ENCODE results near the gene PNPO. TPM values are rescaled to one million over a fixed set of nuclear protein-coding genes. Genes with fewer than 3 reads are reported as not detected.

The PNPO gene
- total and polyA plus RNA-seq, 2 of the 4 experiments (the other 2 are of a cell fraction): 13.9 to 34.1 TPM

DNA sequence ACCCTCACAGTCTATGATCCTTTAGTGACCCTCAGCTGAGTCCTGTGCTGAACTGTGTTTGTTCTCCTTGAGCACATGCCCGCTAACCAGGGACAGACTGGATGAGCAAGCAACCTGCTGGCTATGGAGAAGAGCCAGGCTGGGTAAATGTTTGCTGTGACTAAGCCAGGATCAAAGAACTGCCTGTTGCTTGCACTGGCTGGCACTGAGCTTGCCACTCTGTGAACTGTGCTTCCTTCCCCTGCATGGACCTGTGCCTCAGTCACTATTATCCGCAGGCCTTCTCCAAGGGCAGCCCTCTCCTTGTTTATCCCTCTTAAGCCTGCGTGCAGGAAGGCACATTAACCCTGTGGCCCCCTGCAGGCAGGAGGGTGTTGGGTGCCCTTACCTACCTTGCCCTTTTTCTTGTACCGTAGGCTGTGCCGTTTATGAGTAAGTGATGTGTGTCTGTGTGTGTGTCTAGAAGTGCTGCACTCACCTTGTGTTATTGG, 7.4 kb downstream of the PNPO start:
- WGBS, 2 experiments (ENCODE audit: extremely low coverage in 2 of 2, insufficient read length in 1 of 2): 20% methylated on average over 1 of the region's 5 CpGs; no CpG with 5 or more reads in 1 of the 2 experiments
- Histone ChIP-seq H4K20me1 (ENCODE audit: insufficient read depth, low read length) (peaks cover 2% of the 10 kb centered on the region; the same call in 1 of the 2 replicates), H4K5ac (ENCODE audit: low read depth, low read length) (no peak overlapping the region), H3K9me3 (ENCODE audit: control insufficient read depth, insufficient read depth, low read length) (no peaks in the 10 kb centered on the region), H3K9ac (ENCODE audit: low read depth, low read length) (no peak overlapping the region), H3K4me3 (ENCODE audit: insufficient read depth, low read depth, low read length) (no peak overlapping the region), H2BK15ac (ENCODE audit: low read depth, low read length) (no peak overlapping the region), H3K79me1 (ENCODE audit: low read depth in 1 of 2, low read length in 2 of 2) (peaks cover 0 to 5% of the 10 kb centered on the region in 2 experiments; a peak in 1 of 4 replicates), H2AFZ (replicated peaks; ENCODE audit: low read length, poor library complexity) (peak overlapping the region; percentile 98), H4K8ac (ENCODE audit: low read depth in 2 of 2, low read length in 2 of 2) (peak overlapping the region in 1 of 2 experiments; percentile 60; a peak in 2 of 4 replicates), H2BK120ac (ENCODE audit: low read depth, low read length) (no peak overlapping the region), H3K36me3 (ENCODE audit: control insufficient read depth, insufficient read depth, low read length) (peaks cover 2% of the 10 kb centered on the region), H3K18ac (ENCODE audit: low read depth, low read length) (no peak overlapping the region), H3K56ac (ENCODE audit: extremely low read depth, insufficient read depth, low read length) (no peak overlapping the region), H3K27ac (ENCODE audit: insufficient read depth, low read length) (no peak overlapping the region), H2AK5ac (ENCODE audit: low read depth, low read length) (peak overlapping the region; percentile 71; the same call in 1 of the 2 replicates), H3K14ac (replicated peaks; ENCODE audit: low read depth, low read length) (no peak overlapping the region), H3K4me2 (ENCODE audit: low read depth, low read length) (no peak overlapping the region), H2BK5ac (ENCODE audit: low read depth, low read length, poor library complexity, severe bottlenecking) (no peak overlapping the region), H2BK20ac (ENCODE audit: low read depth, low read length) (0 out of 2 replicates have a peak overlapping the region, but pooled peaks have one; percentile 35), H4K91ac (ENCODE audit: insufficient read depth, low read depth, low read length) (no peak overlapping the region), H2AK9ac (replicated peaks; ENCODE audit: low read depth, low read length, poor library complexity) (peak overlapping the region; percentile 79), H3K27me3 (ENCODE audit: control insufficient read depth, insufficient read depth, low read length) (no peaks in the 10 kb centered on the region), H3K4me1 (ENCODE audit: control insufficient read depth, insufficient read depth, low read length) (peaks cover 3% of the 10 kb centered on the region), H3K23ac (ENCODE audit: low read depth, low read length) (no peak overlapping the region), H3K9me1 (ENCODE audit: insufficient read depth, low read length) (no peaks in the 10 kb centered on the region), H3K4ac (ENCODE audit: low read depth, low read length) (0 out of 2 replicates have a peak overlapping the region, but pooled peaks have one; percentile 38)
- DNase-seq (no peak), ATAC-seq (ENCODE audit: low read depth) (peak; percentile 11)
- intact Hi-C loops (cut with micrococcal nuclease) (loop anchor here (1.0 to 5.0 kb wide), 3 partner anchors 22 to 106 kb away; partner anchors contain the start of gene SCRN2), dilution Hi-C loops (cut with HindIII; ENCODE audit: low sequenced_read_pairs, unreplicated experiment) (no loop called here), in situ Hi-C loops (cut with MboI; ENCODE audit: low sequenced_read_pairs) (no loop called here)
- BruUV-seq (replicated peaks): no TSS peak
- ChIA-PET POLR2A (ENCODE audit: unreplicated experiment) (no interaction called here), CTCF (interaction anchor here (1.0 to 3.3 kb wide), 3 partner anchors 19 to 69 kb away, joined by 3 to 23 read pairs (median 15); partner anchors contain the start of gene CDK5RAP3)
- TF ChIP-seq RFX5 (IDR thresholded peaks at IDR 0.05; ENCODE audit: low read depth, low read length): no peak
- TF ChIP-seq MAZ (IDR thresholded peaks at IDR 0.05; ENCODE audit: borderline replicate concordance, low read depth, low read length): no peak
- TF ChIP-seq CEBPB (IDR thresholded peaks at IDR 0.05; ENCODE audit: low read depth, low read length): no peak
- TF ChIP-seq BHLHE40 (IDR thresholded peaks at IDR 0.05; ENCODE audit: low read depth, low read length): no peak
- TF ChIP-seq, protein P1, sequence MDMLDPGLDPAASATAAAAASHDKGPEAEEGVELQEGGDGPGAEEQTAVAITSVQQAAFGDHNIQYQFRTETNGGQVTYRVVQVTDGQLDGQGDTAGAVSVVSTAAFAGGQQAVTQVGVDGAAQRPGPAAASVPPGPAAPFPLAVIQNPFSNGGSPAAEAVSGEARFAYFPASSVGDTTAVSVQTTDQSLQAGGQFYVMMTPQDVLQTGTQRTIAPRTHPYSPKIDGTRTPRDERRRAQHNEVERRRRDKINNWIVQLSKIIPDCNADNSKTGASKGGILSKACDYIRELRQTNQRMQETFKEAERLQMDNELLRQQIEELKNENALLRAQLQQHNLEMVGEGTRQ (IDR thresholded peaks at IDR 0.05; ENCODE audit: low read depth, low read length): no peak
- TF ChIP-seq POLR2A (IDR thresholded peaks at IDR 0.05; ENCODE audit: low read depth, low read length): no peak; the same call in 1 of the 2 replicates
- TF ChIP-seq SMC3 (IDR thresholded peaks at IDR 0.05; ENCODE audit: low read depth, low read length): no peak
- TF ChIP-seq, protein P2, sequence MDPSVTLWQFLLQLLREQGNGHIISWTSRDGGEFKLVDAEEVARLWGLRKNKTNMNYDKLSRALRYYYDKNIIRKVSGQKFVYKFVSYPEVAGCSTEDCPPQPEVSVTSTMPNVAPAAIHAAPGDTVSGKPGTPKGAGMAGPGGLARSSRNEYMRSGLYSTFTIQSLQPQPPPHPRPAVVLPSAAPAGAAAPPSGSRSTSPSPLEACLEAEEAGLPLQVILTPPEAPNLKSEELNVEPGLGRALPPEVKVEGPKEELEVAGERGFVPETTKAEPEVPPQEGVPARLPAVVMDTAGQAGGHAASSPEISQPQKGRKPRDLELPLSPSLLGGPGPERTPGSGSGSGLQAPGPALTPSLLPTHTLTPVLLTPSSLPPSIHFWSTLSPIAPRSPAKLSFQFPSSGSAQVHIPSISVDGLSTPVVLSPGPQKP (IDR thresholded peaks at IDR 0.05; ENCODE audit: borderline replicate concordance, low read depth, low read length): no peak
